ENCODE measurements around the gene SLC25A5.

Gene SLC25A5

DNA sequence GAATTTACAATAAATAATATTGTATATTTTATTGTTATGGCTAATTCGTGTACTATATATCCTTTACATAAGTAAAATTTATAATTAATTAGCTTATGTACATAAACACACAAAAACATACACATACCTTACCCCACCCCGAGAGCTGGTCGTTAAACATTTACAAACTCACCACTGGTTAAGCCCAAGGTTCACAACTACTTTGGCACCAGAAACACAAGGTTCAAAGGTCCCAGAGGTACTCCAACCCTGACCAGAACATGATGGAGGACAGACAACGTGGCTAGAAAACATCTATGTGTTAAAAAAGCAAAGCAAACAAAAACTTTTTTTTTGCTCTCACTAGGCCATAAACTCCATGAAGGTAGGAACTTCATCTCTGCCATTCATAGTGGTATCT lies 37.7 kb downstream of the SLC25A5 start:
- no peak for DNase-seq (ENCODE audit: low read depth)

DNA sequence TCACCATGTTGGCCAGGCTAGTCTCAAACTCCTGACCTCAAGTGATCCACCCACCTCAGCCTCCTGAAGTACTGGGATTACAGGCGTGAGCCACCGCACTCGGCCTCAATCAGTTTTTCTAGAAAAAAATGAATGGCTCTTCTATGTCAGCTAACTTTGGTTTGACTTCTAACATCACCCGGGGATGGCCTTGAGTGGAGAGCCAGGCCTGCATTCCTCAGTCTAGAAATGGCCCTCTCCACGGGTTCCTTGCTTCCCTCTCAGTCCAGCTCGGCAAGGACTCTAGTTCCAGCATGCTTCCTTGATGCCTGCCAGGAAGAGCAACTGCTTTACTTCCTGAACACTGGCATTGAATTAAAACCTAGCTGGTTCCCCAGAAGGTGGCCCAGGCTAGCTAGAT lies 39.0 kb downstream of the SLC25A5 start:
- DNase-seq (ENCODE audit: low read depth), result no peak

DNA sequence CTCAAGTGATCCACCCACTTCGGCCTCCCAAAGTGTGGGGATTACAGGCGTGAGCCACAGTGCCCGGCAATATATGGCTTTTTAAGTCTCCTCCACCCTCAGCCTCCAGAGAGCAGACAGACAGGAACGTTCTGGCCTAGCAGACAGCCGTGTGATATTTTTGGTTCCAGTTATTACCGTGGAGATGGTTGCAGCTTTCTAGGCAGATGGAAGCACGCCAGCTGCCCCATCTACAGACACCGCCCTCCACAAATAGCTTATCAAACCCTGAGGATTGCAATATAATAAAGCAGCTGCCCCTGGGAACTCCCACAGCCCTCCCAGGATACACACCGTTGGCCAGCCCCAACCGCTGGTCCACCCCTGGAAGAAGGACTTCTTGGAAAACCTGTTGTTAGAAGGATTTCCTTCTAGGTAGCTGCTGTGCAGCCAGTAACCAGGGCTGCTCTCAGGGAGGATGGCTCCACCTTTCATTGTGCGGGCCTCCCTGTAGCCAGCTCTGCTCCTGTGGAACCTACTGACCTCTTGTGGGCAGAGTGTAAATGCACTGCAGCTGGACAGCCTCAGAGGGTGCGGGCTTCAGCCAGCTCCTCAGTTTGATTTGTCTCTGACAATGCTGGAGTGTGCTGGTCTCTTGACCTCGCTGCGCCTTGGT lies 44.0 kb downstream of the SLC25A5 start:
- DNase-seq (ENCODE audit: low read depth), result peak; percentile 47

DNA sequence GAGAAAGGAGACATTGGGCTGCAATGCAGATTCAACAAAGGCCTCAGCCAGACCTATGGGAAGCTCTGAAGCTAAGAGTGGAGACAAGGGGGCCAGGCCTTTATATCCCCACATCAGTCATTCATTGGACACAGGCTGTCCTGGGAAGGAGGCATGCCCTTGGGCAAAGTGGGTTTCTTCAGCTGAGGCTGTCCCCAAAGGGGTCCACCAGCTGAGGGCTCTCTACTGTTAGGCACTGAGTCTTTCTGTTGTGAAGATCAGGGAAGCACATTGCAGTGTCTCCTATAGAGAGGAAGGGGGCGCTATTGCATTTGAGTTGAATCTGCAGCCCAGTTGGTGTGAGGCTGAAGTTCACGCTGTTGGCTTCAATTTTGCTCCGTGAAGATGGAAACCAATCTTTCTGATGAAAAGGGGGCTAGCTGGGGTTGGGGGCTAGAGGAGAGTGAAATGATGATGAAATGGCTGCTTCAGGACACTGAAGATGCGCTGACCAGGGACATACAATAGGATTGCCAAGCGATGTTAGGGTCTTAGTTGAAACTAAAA lies 48.0 kb downstream of the SLC25A5 start:
- peak; percentile 32 for DNase-seq (ENCODE audit: low read depth)

DNA sequence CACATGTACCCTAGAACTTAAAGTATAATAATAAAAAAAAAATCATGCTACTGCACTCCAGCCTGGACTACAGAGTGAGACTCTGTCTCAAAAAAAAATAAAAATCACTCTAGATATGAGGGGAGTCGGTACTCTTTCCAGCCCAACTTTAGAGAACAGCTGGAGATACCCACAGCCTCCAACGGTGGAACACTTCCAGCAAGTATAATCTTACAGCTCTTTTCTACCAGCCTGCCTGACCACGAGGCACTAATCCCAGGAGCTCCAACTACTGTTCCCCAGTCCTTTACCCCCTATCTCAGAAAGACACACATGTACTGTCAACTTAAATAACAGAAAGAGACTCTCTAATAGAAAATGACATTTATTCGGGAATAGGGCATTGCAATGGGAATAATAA lies 50.1 kb downstream of the SLC25A5 start:
- DNase-seq (ENCODE audit: low read depth), result no peak

All from GM04504 (cell line).